GM11168 (cell line): ENCODE data around the gene ATF5.
"Not testable (repeated sequence)": the region's sequence is repeated elsewhere in the genome, so short reads cannot be mapped to it uniquely, and the experiment has no call there.

Source experiments
- in situ Hi-C: fragments of 300-500 bp; cut with MboI; formaldehyde crosslinking; loops from one replicate; pipeline ENCODE4 v1.12.0; 2022; ENCODE audit warnings: low sequenced_read_pairs; ENCODE audit not compliant: unreplicated experiment

ATF5 gene

GRCh38 chr19:49938662-49939061 is 9.7 kb downstream of the ATF5 start:
- in situ Hi-C loops = loop anchor here (5.0 kb wide), 1 partner anchor 44 kb away; no protein-coding TSS in a partner anchor

GRCh38 chr19:49939721-49940481 is 10.9 kb downstream of the ATF5 start:
- in situ Hi-C loops = loop anchor here (5.0 kb wide), 1 partner anchor 42 kb away; no protein-coding TSS in a partner anchor

GRCh38 chr19:49940482-49940791 is 11.4 kb downstream of the ATF5 start:
- in situ Hi-C loops = no loop called here

GRCh38 chr19:49944567-49944966 is 15.6 kb downstream of the ATF5 start:
- in situ Hi-C loops = not testable (repeated sequence)

- in situ Hi-C loops = no loop called here
Measured at GRCh38 chr19:49946415-49946814, 17.4 kb downstream of the ATF5 start.

GRCh38 chr19:49949742-49950589 is 21.0 kb downstream of the ATF5 start:
- in situ Hi-C loops = no loop called here

- in situ Hi-C loops = no loop called here
Measured at GRCh38 chr19:49950590-49950948, 21.6 kb downstream of the ATF5 start.

GRCh38 chr19:49950956-49951526 is 22.0 kb downstream of the ATF5 start:
- in situ Hi-C loops = no loop called here

- in situ Hi-C loops = no loop called here
Measured at GRCh38 chr19:49951806-49952478, 22.9 kb downstream of the ATF5 start.

GRCh38 chr19:49952479-49952836 is 23.5 kb downstream of the ATF5 start:
- in situ Hi-C loops = no loop called here

GRCh38 chr19:49952906-49953305 is 23.9 kb downstream of the ATF5 start:
- in situ Hi-C loops = no loop called here

- in situ Hi-C loops = no loop called here
Measured at GRCh38 chr19:49953416-49953815, 24.4 kb downstream of the ATF5 start.

- in situ Hi-C loops = no loop called here
Measured at GRCh38 chr19:49954092-49954829, 25.3 kb downstream of the ATF5 start.

GRCh38 chr19:49954933-49955332 is 25.9 kb downstream of the ATF5 start:
- in situ Hi-C loops = no loop called here

GRCh38 chr19:49956115-49956495 is 27.1 kb downstream of the ATF5 start:
- in situ Hi-C loops = no loop called here

- in situ Hi-C loops = no loop called here
Measured at GRCh38 chr19:49957262-49957915, 28.4 kb downstream of the ATF5 start.

- in situ Hi-C loops = not testable (repeated sequence)
Measured at GRCh38 chr19:49958144-49958543, 29.1 kb downstream of the ATF5 start.

- in situ Hi-C loops = not testable (repeated sequence)
Measured at GRCh38 chr19:49958596-49958995, 29.6 kb downstream of the ATF5 start.

GRCh38 chr19:49959892-49960291 is 30.9 kb downstream of the ATF5 start:
- in situ Hi-C loops = not testable (repeated sequence)

GRCh38 chr19:49960980-49961379 is 32.0 kb downstream of the ATF5 start, which contains the start of gene SIGLEC11:
SIGLEC11 (minus strand) TSS chr19:49961172; CDS start chr19:49961081, 91 bp downstream.
- in situ Hi-C loops = not testable (repeated sequence)
